GM19328 (cell line): ENCODE measurements around the gene TP53TG5.

Experiments
- ATAC-seq: cut with Tn5 transposase; IDR thresholded peaks from one replicate; pipeline ENCODE4 v1.9.1; 2021; ENCODE audit warnings: mild to moderate bottlenecking, moderate library complexity; ENCODE audit not compliant: unreplicated experiment

TP53TG5 gene

DNA sequence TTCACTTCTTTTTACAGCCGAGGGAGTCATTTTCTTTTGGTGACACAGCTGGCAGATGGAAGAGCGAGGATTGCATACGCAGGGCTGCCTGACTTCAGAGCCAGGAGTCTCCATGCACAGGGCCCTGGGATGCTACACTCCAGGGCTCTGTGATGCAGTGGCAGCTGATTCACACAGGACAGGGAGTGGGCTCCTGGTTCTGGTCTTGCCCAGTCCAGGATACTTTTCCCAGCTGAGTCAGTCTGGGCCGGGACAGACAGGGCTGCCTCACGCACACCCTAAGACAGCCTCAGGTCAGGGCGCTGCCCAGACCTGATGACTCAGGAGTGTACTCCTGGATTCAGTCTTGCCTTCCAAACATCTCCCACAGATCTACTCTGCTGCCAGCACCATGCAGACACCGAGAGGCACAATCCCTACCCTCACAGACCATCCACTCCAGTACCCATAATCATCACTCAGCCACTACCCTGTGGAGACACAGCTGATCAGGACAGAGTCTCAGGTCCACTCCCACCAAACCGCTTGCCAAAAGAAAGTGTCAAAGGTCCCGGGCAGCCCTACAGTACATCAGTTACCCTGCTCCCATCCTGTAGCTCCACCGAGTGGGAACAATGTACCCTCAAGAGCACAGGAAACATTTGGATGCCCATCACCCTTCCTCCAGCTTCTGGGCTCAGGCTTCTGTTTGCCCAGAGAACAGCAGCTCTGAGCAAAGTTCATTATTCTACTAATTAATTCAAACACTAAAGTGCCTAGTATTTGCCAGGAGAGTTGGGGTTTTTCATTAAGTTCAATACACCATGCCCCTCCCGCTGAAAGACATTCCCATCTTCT, 41.4 kb downstream of the TP53TG5 start:
- ATAC-seq, result no peak

DNA sequence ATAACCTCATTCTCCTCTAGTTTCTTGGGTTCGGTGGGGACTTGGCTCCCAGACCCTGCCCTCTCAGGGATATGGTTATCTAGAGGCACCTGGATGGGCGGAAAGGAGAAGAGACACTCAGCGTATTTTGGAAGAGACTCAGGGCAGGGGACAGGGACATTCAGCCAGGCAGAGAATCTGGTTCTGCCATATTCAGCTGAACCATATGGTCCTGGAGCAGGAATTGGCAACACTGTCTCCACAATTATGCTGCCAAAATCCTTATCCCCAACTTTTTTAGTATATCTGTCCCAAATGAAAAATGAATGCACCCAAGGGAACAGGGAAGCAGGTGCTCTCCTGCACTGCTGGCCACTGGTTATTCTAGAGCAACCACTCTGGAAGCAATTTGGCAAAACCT, 47.6 kb downstream of the TP53TG5 start:
- ATAC-seq, result no peak

DNA sequence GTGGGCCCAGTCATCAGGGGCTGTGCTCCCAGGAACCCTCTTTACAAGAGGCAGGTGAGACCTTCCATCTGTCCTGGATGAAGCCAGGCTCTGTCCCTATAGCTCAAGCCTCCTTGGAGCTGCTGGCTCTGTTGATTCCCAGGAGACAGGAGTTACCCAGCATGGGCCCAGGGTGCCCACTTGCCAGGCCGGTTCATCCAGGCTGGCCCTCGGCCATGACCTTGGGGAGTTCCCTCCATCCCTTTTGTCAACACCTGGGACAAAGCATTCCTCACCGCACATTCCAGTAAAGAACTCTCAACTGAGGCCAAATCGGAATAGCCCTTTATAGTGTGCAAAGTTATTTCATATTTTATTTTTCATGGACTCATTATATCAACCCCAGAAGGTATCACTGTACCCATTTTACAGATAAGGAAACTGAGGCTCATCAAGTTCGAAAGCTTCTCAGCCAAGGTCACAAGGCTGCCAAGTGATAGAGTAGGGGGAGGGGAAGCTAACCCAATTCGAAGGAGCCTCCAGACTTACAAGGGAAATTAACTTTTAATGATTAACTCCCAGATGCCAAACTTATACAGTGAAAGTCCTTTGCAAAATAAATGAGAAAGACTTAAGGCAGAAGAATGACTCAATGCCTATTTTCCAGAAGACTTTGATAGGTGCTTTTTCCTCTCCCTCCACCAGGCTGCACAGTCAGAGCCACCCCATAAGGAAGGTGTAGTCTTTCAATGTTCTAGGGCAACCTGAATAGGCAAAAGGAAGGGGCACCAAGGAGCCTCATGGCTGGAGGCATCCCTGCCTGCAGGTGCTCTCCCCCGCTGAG, 48.4 kb downstream of the TP53TG5 start:
- ATAC-seq, result no peak

DNA sequence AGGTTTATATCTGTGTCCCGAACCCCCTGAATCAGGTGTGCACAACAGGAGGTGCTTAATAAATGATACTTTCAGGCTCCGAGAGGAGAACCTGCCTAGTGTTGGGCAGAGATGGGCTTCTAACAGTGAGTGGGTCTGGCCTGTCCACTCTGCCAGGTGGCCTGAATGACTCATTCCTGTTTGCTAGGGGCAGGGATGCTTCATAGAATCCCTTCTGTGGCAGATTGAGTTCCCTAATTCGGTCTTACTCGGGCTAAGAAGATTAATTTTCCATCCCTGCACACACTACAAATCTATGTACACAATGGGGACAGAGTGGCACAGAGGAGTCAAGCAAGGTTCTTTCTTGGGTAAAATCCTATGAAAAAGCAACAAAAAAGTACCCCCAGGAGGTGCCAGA, 49.7 kb downstream of the TP53TG5 start:
- no peak for ATAC-seq

DNA sequence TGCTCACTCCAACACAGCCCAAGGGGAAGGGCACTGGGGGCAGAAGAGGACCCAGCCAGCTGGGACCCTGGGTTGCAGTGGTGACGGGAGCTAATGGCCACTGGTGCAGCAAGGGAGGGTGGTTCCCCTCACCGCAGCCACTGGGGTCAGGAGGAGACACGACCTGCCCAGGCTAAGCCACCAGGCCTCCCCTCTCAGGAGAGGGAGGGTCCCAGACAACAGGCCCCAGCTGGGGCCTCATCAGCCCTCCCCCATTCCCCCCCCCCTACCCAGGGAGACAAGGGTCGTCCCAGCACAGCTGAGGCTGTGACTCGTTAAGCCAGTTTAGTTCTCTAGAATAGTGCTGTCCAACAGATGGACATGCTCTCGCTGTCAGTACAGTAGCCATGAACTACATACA, 52.8 kb downstream of the TP53TG5 start:
- ATAC-seq, result no peak

DNA sequence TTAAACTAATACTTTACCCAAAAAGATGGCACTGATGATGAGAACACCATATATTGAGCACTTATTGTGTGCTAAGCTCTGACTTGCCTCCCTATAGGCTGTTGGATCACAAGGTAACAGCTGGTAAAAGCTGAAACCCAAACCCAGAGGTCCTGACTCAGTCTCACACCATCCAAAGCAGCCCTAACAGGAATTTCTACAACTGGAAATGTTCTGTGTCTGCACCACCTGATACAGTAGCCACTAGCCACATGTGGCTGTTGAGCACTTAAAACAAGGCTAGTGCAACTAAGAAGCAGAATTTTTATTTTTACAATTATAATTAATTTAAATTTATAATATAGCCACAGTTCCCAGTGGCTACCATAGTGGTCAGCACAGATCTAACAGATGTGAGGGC, 54.4 kb downstream of the TP53TG5 start:
- ATAC-seq, result no peak

DNA sequence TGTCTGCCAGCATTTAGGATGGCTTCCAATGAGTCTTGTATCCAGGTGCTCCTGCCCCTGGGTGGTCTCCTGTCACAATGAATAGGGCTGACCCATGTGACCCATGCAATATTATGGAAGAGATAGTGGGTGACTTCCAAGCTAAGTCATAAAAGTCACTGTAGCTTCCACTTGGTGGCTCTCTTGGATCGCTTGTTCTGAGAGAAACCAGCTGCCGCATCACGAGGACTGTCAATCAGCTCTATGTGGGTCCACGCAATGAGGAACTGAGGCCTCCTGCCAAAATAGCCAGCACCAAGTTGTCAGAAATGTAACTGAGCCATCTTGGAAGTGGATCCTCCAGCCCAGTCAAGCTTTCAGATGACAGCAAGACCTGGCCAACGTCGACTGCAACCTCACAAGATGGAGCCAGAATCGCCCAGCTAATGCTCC, 55.2 kb downstream of the TP53TG5 start:
- no peak for ATAC-seq
